Suppressor macrophage treated with lipopolysaccharide for 4 hours (primary cell): ENCODE measurements around the gene ASTN1.
"Not testable (repeated sequence)": the region's sequence is repeated elsewhere in the genome, so short reads cannot be mapped to it uniquely, and the experiment has no call there.

ENCODE experiments used
- DNase-seq: peaks from one replicate; pipeline ENCODE4 v3.0.0-alpha.2; 2020

ASTN1 gene

GRCh38 chr1:177103005-177103852 lies 61.3 kb downstream of the ASTN1 start:
- DNase-seq, result no peak

GRCh38 chr1:177092001-177092400 lies 72.5 kb downstream of the ASTN1 start:
- DNase-seq, result no peak

DNA sequence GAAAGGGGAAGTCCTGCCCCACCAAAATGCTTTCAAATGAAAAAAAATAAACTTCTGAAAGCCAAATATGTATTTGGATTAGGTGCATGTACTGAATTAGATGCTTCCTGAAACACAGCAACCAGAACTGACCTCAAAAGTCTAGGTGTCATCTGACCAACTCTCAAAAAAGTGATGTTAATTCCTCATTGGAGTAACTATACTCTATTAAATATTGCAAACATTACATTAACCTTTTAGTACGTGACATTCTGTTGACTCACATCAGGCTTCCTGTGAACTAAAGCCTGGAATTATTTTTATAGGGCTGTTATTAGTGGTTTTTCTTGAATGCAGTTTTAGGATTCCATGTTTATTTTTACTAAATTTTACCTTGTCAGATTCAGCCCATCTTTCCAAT lies 73.5 kb downstream of the ASTN1 start:
- no peak for DNase-seq

- no peak for DNase-seq
Measured at GRCh38 chr1:177088966-177089365, 75.5 kb downstream of the ASTN1 start.

DNA sequence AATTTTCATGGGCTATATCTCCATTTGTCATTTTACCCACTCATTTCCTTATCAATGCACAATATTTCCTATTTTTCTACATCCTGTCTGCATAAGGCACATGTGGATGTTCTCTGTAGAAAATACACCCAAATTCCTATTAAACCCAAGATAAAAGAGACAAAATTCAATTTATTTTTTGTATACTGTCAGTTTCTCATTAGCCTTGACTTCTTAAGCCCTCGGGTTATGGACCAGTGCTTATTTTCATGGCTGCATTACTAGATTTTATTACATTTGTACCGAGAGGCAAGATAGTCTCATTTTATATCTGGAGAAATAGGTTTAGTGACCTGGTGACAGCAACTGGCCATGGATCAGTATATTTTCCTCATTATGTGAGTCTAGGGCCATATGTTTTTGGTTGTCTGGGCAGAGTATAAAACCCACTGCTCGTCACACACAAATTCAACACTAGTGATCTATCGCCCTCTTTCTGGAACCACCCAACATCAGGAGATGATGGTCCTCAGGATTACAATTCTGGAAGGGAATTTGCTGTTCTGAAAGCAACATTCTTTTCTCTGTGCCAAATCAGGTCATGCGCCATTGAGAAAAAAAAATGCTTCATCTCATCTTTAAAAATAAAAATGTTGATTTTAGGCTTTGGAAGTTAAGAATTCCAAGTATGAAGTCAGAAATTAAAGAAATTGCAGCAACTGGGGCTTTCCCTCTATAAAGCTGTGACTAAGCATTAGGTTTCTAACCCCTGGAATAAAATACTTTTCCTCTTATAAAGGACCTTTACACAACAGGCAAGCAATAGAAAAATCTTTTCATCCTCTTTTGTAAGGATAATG lies 81.4 kb downstream of the ASTN1 start:
- no peak for DNase-seq

DNA sequence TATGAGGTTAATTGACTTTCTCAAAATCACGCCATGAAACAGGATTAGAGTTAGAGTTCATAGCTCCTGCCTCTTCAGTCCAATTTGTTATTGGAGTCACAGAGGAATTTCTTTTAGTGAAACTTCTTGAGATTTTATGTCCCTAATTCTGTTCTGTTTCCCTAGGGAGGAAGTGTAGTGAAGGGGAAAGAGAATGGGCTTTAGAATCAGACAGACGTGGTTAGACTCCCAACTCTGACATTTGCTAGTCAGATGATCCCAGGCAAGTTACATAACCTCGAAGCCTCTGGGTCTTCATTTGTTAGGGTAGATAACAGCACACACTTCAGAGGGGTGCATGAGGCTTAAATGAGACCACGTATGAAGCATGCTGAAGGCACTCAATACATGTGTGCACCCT lies 83.9 kb downstream of the ASTN1 start:
- DNase-seq, result no peak

- DNase-seq, result no peak
Measured at GRCh38 chr1:177077734-177078499, 86.6 kb downstream of the ASTN1 start.

DNA sequence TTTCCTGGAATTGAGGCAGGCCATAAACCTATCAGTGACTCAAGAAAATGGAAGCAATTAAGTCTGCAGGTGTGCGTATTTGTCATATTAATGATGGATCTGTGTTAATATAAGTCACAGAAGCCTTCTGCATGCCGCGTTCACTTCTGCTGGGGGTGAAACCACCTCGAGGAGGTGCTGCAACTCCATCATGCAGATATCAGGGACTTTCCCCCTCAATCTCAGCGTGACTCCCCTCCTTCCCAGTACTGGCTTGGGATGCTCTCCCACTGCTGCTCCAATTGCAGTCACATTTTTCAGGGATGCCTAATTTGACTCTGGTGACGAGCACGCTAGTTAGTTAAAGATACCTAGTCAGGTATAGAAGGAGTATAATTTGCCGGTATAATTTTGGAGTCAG lies 87.5 kb downstream of the ASTN1 start:
- DNase-seq, result no peak

DNA sequence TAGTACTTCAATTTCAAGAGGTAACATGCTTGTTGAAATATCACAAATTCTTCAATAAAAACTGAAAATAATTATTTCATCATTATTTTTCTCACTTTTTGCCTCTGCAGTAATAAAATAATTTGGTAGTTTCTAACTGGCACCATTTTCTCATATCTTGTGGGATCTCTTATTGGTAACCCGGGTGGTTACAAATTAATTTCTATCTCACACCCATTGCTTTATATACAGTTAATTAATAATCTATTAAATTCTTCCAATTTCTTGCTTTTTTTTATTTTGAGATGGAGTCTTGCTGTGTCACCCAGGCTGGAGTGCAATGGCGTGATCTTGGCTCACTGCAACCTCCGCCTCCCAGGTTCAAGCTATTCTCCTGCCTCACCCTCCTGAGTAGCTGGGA lies 89.7 kb downstream of the ASTN1 start:
- DNase-seq, result not testable (repeated sequence)

GRCh38 chr1:177069490-177069889 lies 95.0 kb downstream of the ASTN1 start:
- DNase-seq, result no peak

DNA sequence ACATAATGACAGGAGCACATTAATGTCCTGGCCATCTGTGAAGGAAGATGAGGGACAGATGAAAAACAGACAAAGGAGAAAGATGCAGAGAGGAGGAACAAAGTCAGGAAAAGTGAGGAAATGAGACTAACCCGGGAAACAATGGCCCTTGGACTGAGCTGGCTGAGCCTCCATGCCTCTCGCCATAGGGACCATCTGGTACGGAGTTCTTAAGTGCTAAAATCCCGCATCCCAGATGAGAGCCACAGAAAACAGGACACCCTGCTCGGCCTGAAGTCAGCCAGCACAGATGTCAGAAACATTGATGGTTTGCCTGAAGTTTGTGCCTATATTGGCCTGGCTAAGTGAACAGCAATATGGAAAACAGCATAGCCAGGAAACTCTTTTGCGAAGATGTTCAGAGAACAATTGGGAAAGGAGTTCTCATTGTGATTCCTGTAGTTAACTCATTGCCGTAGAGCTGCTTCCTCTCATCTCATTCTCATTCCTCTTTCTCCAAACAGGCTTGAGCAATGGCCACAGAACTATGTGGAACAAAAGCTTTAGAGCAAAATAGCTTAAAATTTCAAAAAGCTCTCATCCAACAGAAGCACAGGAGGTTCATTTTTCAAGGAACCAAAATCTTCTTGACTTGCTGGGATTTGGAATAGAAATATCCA lies 96.6 kb downstream of the ASTN1 start:
- no peak for DNase-seq

- DNase-seq, result no peak
Measured at GRCh38 chr1:177065430-177065829, 99.1 kb downstream of the ASTN1 start.

- DNase-seq, result no peak
Measured at GRCh38 chr1:177063648-177064047, 100.9 kb downstream of the ASTN1 start.

GRCh38 chr1:177054542-177054941 lies 110.0 kb downstream of the ASTN1 start:
- DNase-seq, result no peak

- DNase-seq, result no peak
Measured at GRCh38 chr1:177053648-177054047, 110.9 kb downstream of the ASTN1 start.

- DNase-seq, result no peak
Measured at GRCh38 chr1:177048314-177049069, 116.0 kb downstream of the ASTN1 start.

DNA sequence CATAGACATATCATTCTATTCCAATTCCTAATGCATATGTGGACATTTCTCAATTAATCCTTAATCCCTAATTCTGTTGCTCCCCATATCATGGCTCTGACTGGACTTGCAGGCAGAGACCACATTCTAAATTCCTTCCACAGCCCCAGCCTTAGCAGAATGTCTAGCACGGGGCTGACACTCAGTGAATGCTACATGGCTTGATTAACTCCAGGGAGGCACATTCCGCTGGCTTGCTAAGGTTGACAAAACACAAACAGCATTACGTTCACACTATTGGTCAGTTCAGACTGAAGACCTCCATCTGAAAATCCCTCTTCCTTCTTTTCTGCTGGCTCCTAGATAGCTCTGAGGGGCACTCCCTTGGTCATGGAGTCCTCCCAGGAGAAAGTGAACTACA lies 119.4 kb downstream of the ASTN1 start:
- DNase-seq, result no peak

GRCh38 chr1:177044390-177044789 lies 120.1 kb downstream of the ASTN1 start:
- DNase-seq, result no peak

DNA sequence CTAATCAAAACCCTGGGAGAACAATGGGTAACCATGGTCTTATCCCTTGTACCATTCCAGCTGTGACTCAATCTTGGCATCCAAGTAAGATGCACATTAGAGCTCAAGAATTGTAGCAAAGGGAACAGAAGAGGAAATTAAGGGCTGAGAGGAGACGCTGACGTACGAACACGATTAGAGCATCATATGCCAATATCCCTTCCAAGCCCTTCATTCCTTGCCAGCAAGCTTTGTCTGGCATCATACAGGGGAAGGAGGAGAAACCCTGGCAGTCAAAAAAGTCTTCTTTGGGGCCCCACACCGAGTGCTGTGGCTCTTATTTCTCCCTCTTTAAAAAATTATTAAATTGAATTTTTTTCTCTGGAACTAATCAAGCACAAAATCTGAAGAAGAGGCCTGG lies 120.9 kb downstream of the ASTN1 start:
- no peak for DNase-seq

- DNase-seq, result no peak
Measured at GRCh38 chr1:177035586-177035985, 128.9 kb downstream of the ASTN1 start.

- DNase-seq, result no peak
Measured at GRCh38 chr1:177033628-177034027, 130.9 kb downstream of the ASTN1 start.

DNA sequence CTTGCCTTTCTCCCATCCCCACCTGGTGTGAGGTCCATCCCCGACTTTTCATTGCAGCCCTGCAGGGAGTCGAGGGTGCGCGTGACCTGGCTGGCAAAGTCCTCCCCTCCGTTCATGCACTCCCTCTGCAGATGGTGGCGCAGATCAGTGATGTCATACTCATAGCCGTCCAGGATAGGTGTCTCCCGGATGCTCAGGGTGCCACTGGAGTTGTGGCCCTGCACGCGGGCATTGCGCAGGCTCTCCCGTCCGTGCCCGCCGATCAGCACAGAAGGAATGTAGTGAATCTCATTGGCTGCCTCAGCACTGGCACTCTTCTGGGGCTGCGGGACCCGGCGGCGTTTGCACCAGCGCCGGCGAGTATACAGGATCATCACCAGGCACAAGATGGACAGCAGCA lies 132.1 kb downstream of the ASTN1 start:
- no peak for DNase-seq
